SK-N-SH (cell line): Measurements from ENCODE around the gene PLA2G3. TPM values are rescaled to one million over a fixed set of nuclear protein-coding genes. Genes with fewer than 3 reads are reported as not detected.

ENCODE experiments used
- CTCF ChIA-PET: fragments of 300-600, 350-600 bp; formaldehyde crosslinking; extraction: SDS; loops from one replicate; lab custom pipeline; 2021; lab: Yijun Ruan, JAX
- POLR2A ChIA-PET: fragments of 350-600 bp; sonication (Branson Sonifier 250); formaldehyde crosslinking; extraction: SDS; loops from one replicate; lab custom pipeline; 2020; ENCODE audit warnings: antibody characterized with exemption, inconsistent platforms; lab: Yijun Ruan, JAX
- DNase-seq: peaks from one replicate; pipeline ENCODE4 v3.0.0; 2012
- H2AFZ ChIP-seq: fragments of 200-600 bp; sonication (generic); 2 replicates; pipeline ENCODE4 v1.8.1; 2016; ENCODE audit warnings: antibody characterized with exemption, mild to moderate bottlenecking, low read depth
- H3F3A ChIP-seq: fragments of 200-600 bp; sonication (generic); replicated peaks from 2 replicates; pipeline ENCODE3; 2016; ENCODE audit warnings: antibody characterized with exemption, mild to moderate bottlenecking; ENCODE audit not compliant: insufficient read depth
- H3K27ac ChIP-seq, 2 experiments: fragments of 200-500 bp in 1 of 2; fragments of 200-600 bp in 1 of 2; sonication (Bioruptor generic) in 1 of 2; sonication (generic), shearing (Covaris generic) in 1 of 2; 2 replicates each; pipeline versions ENCODE4 v1.5.1 to v1.6.1; 2014 to 2016; ENCODE audit warnings: low read depth in 2 of 2, inconsistent platforms in 1 of 2, low read length in 1 of 2, mild to moderate bottlenecking in 1 of 2, mixed read lengths in 1 of 2
- H3K27me3 ChIP-seq: fragments of 200-600 bp; sonication (generic), shearing (Covaris generic); 2 replicates; pipeline ENCODE4 v1.6.1; 2016; ENCODE audit warnings: mixed run types; ENCODE audit not compliant: insufficient read depth
- H3K36me3 ChIP-seq, 2 experiments: fragments of 200-500 bp in 1 of 2; fragments of 200-600 bp in 1 of 2; sonication (Bioruptor generic) in 1 of 2; sonication (generic) in 1 of 2; replicated peaks in 1 of 2; 2 replicates each; pipeline versions ENCODE3 to v1.5.1; 2014 to 2016; ENCODE audit warnings: low read length in 1 of 2, mild to moderate bottlenecking in 1 of 2; ENCODE audit not compliant: insufficient read depth in 2 of 2, control insufficient read depth in 1 of 2
- H3K4me1 ChIP-seq, 2 experiments: fragments of 200-500 bp in 1 of 2; fragments of 200-600 bp in 1 of 2; sonication (Bioruptor generic) in 1 of 2; sonication (generic), shearing (Covaris generic) in 1 of 2; 2 replicates each; pipeline versions ENCODE4 v1.5.1 to v1.6.1; 2014 to 2016; ENCODE audit warnings: low read depth in 1 of 2, low read length in 1 of 2, mixed run types in 1 of 2; ENCODE audit not compliant: insufficient read depth in 2 of 2, control insufficient read depth in 1 of 2
- H3K4me2 ChIP-seq: fragments of 200-600 bp; sonication (generic), shearing (Covaris generic); 2 replicates; pipeline ENCODE4 v1.6.1; 2017; ENCODE audit warnings: mixed run types
- H3K4me3 ChIP-seq, 2 experiments: fragments of 200-500 bp in 1 of 2; fragments of 200-600 bp in 1 of 2; sonication (Bioruptor generic) in 1 of 2; sonication (generic), shearing (Covaris generic) in 1 of 2; 2 replicates each; pipeline versions ENCODE4 v1.5.1 to v1.8.1; 2014 to 2016; ENCODE audit warnings: low read depth in 2 of 2, inconsistent platforms in 1 of 2, low read length in 1 of 2, mild to moderate bottlenecking in 1 of 2, mixed read lengths in 1 of 2, moderate library complexity in 1 of 2
- H3K79me2 ChIP-seq: fragments of 200-600 bp; sonication (generic); 2 replicates; pipeline ENCODE4 v1.8.1; 2017; ENCODE audit warnings: mild to moderate bottlenecking; ENCODE audit not compliant: insufficient read depth
- H3K9ac ChIP-seq: fragments of 200-600 bp; sonication (generic); 2 replicates; pipeline ENCODE4 v1.6.1; 2017; ENCODE audit warnings: mixed run types
- H3K9me2 ChIP-seq: fragments of 200-600 bp; sonication (generic); 2 replicates; pipeline ENCODE4 v1.6.1; 2017; ENCODE audit warnings: mixed run types
- H3K9me3 ChIP-seq: fragments of 200-600 bp; sonication (generic); 2 replicates; pipeline ENCODE4 v1.6.1; 2017; ENCODE audit warnings: mixed run types, mild to moderate bottlenecking, moderate library complexity
- H4K20me1 ChIP-seq: fragments of 200-600 bp; sonication (generic); 2 replicates; pipeline ENCODE4 v1.6.1; 2017; ENCODE audit warnings: mild to moderate bottlenecking, mixed run types; ENCODE audit not compliant: insufficient read depth
- CHD2 ChIP-seq: fragments of 150-350 bp; IDR thresholded peaks from 2 replicates; pipeline ENCODE4 v1.6.1; 2018; ENCODE audit warnings: low read length; ENCODE audit not compliant: partially characterized antibody
- EP300 ChIP-seq, 2 experiments: IDR thresholded peaks; 2 replicates each; pipeline versions ENCODE4 v1.4.0 to v1.6.1; 2012; ENCODE audit warnings: borderline replicate concordance in 1 of 2, low read depth in 1 of 2, low read length in 1 of 2
- EZH2phosphoT487 ChIP-seq: fragments of 200-600 bp; sonication (generic); IDR thresholded peaks from 2 replicates; pipeline ENCODE4 v1.6.1; 2017; ENCODE audit warnings: low read depth, mixed run types, mild to moderate bottlenecking, antibody characterized with exemption, moderate library complexity, borderline replicate concordance
- FOSL2 ChIP-seq: IDR thresholded peaks from 2 replicates; pipeline ENCODE4 v1.4.0; 2012; ENCODE audit warnings: low read depth, mild to moderate bottlenecking, moderate library complexity, borderline replicate concordance
- FOXJ3 ChIP-seq: sonication (generic); formaldehyde crosslinking; IDR thresholded peaks from 2 replicates; pipeline ENCODE4 v1.5.1; 2020; ENCODE audit warnings: mild to moderate bottlenecking, missing genetic modification reagents
- FOXM1 ChIP-seq: IDR thresholded peaks from 2 replicates; pipeline ENCODE4 v1.4.0; 2012; ENCODE audit warnings: low read depth, mild to moderate bottlenecking
- GABPA ChIP-seq: IDR thresholded peaks from 2 replicates; pipeline ENCODE4 v1.4.0; 2012; ENCODE audit warnings: low read depth, mild to moderate bottlenecking
- GATA2 ChIP-seq: sonication (generic); formaldehyde crosslinking; IDR thresholded peaks from 2 replicates; pipeline ENCODE4 v1.5.0; 2020; ENCODE audit warnings: mild to moderate bottlenecking, missing genetic modification reagents
- IRF3 ChIP-seq: fragments of 150-350 bp; IDR thresholded peaks from 2 replicates; pipeline ENCODE4 v1.6.1; 2016; ENCODE audit warnings: mild to moderate bottlenecking, low read depth, low read length
- JUND ChIP-seq: IDR thresholded peaks from 2 replicates; pipeline ENCODE4 v1.4.0; 2012
- MAX ChIP-seq: IDR thresholded peaks from 2 replicates; pipeline ENCODE4 v1.4.0; 2012; ENCODE audit warnings: low read depth
- MEF2A ChIP-seq: IDR thresholded peaks from 2 replicates; pipeline ENCODE4 v1.4.0; 2012; ENCODE audit warnings: low read depth, borderline replicate concordance
- NRF1 ChIP-seq: IDR thresholded peaks from 2 replicates; pipeline ENCODE4 v1.6.1; 2012; ENCODE audit warnings: low read depth, mild to moderate bottlenecking, low read length
- PBX3 ChIP-seq: IDR thresholded peaks from 2 replicates; pipeline ENCODE4; 2012
- POLR2AphosphoS5 ChIP-seq: IDR thresholded peaks from 2 replicates; pipeline ENCODE4 v1.6.1; 2012; ENCODE audit warnings: low read depth, low read length
- RFX5 ChIP-seq: IDR thresholded peaks from 2 replicates; pipeline ENCODE4 v1.6.1; 2012; ENCODE audit warnings: mild to moderate bottlenecking, improper control_type of control experiment, low read length
- SMC3 ChIP-seq: IDR thresholded peaks from 2 replicates; pipeline ENCODE4 v1.6.1; 2012; ENCODE audit warnings: low read depth, low read length, improper control_type of control experiment
- TEAD4 ChIP-seq: IDR thresholded peaks from 2 replicates; pipeline ENCODE4 v1.4.0; 2012; ENCODE audit warnings: mild to moderate bottlenecking, borderline replicate concordance; ENCODE audit not compliant: insufficient read depth
- USF1 ChIP-seq: IDR thresholded peaks from 2 replicates; pipeline ENCODE4 v1.4.0; 2012; ENCODE audit warnings: low read depth, borderline replicate concordance
- ZBTB33 ChIP-seq: IDR thresholded peaks from 2 replicates; pipeline ENCODE4 v1.4.0; 2012; ENCODE audit warnings: low read depth, borderline replicate concordance
- whole genome bisulfite sequencing: methylation state at CpG from one replicate; pipeline ENCODE4 v1.1.6; 2017; ENCODE audit warnings: low lambda C conversion rate; 5-methylcytosine and 5-hydroxymethylcytosine counted together
- polyA plus RNA-seq, 3 experiments: library from polyadenylated mRNA; depleted of rRNA; stranded (reverse); fragments of >200 nt; gene quantifications; 2 replicates each; pipeline ENCODE4 v1.2.3, GENCODE V29; 2012

Gene PLA2G3
- polyA plus RNA-seq, 1 of the 3 experiments (the other 2 are of a cell fraction), result not detected

GRCh38 chr22:31126869-31127175 lies 13.5 kb downstream of the PLA2G3 start:
- 89% methylated on average over 9 of the region's 13 CpGs for WGBS
- H2AFZ ChIP-seq, result no peak overlapping the region
- H4K20me1 ChIP-seq, result no peaks in the 10 kb centered on the region
- ChIA-PET POLR2A (no interaction called here), CTCF (interaction anchor here (2.4 kb wide), 1 partner anchor 19 kb away, joined by 7 read pairs; the partner anchor contains the start of gene SELENOM)
- no peak overlapping the region for H3K4me2 ChIP-seq
- no peaks in the 10 kb centered on the region for H3K9me2 ChIP-seq
- H3K4me3 ChIP-seq, result no peak overlapping the region
- TF ChIP-seq MAX (no peak), TEAD4 (no peak), PBX3 (no peak), JUND (no peak), MEF2A (no peak), USF1 (no peak), CHD2 (no peak), EP300 (IDR thresholded peaks at IDR 0.05; ENCODE audit: borderline replicate concordance in 1 of 2, low read depth in 1 of 2, low read length in 1 of 2) (no peak), SMC3 (no peak), FOXJ3 (no peak), NRF1 (no peak), GABPA (no peak), FOSL2 (no peak)
- no peak overlapping the region for H3K9ac ChIP-seq
- no peaks in the 10 kb centered on the region for H3K36me3 ChIP-seq
- H3K9me3 ChIP-seq, result no peaks in the 10 kb centered on the region
- no peaks in the 10 kb centered on the region for H3K79me2 ChIP-seq
- no peak for DNase-seq
- H3K4me1 ChIP-seq, result peaks cover 0 to 43% of the 10 kb centered on the region in 2 experiments; a peak in 1 of 4 replicates
- no peaks in the 10 kb centered on the region for H3K27me3 ChIP-seq
- peaks cover 6% of the 10 kb centered on the region for H3F3A ChIP-seq
- H3K27ac ChIP-seq, result no peak overlapping the region; a peak in 1 of 4 replicates

GRCh38 chr22:31126128-31126868 lies 14.0 kb downstream of the PLA2G3 start:
- POLR2A ChIA-PET, result no interaction called here
- WGBS, result 95% methylated on average over 12 of the region's 22 CpGs
- peaks cover 6% of the 10 kb centered on the region for H3F3A ChIP-seq
- H3K27me3 ChIP-seq, result no peaks in the 10 kb centered on the region
- no peaks in the 10 kb centered on the region for H3K36me3 ChIP-seq
- H3K4me1 ChIP-seq, result peaks cover 0 to 43% of the 10 kb centered on the region in 2 experiments; a peak in 1 of 4 replicates
- no peaks in the 10 kb centered on the region for H3K9me3 ChIP-seq
- no peak overlapping the region for H3K4me3 ChIP-seq
- CTCF ChIA-PET, result interaction anchor here (8.2 kb wide), 1 partner anchor 17 kb away, joined by 52 read pairs; the partner anchor contains the start of gene SELENOM
- no peak overlapping the region for H2AFZ ChIP-seq
- no peaks in the 10 kb centered on the region for H3K79me2 ChIP-seq
- DNase-seq, result no peak
- peak overlapping the region in 1 of 2 experiments; percentile 86; a peak in 1 of 4 replicates for H3K27ac ChIP-seq
- no peak overlapping the region for H3K9ac ChIP-seq
- H3K9me2 ChIP-seq, result no peaks in the 10 kb centered on the region
- no peaks in the 10 kb centered on the region for H4K20me1 ChIP-seq
- H3K4me2 ChIP-seq, result no peak overlapping the region
- no peak for TF ChIP-seq POLR2AphosphoS5
- TF ChIP-seq IRF3, result no peak
- no peak for TF ChIP-seq TEAD4
- TF ChIP-seq CHD2, result no peak
- no peak for TF ChIP-seq RFX5
- no peak for TF ChIP-seq ZBTB33
- no peak for TF ChIP-seq FOXM1
- TF ChIP-seq EZH2phosphoT487, result no peak
- no peak for TF ChIP-seq GATA2
- no peak for TF ChIP-seq SMC3
